Activated CD8-positive, alpha-beta memory T cell treated with anti-CD3 and anti-CD28 coated beads, Interleukin-2, amount 50 U/mL, for 4 hours (primary cell): ENCODE data around the gene OR52K1.
"Not testable (repeated sequence)": the region's sequence is repeated elsewhere in the genome, so short reads cannot be mapped to it uniquely, and the experiment has no call there.

Experiments
- DNase-seq: peaks from one replicate; pipeline ENCODE4 v3.0.0-alpha.2; 2020

The OR52K1 gene

GRCh38 chr11:4482445-4482844 lies at the start of gene OR52K1:
TSS of gene OR52K1 (plus strand) at chr11:4482646. CDS start at chr11:4488901, 6,255 bp downstream.
- no peak for DNase-seq

DNA sequence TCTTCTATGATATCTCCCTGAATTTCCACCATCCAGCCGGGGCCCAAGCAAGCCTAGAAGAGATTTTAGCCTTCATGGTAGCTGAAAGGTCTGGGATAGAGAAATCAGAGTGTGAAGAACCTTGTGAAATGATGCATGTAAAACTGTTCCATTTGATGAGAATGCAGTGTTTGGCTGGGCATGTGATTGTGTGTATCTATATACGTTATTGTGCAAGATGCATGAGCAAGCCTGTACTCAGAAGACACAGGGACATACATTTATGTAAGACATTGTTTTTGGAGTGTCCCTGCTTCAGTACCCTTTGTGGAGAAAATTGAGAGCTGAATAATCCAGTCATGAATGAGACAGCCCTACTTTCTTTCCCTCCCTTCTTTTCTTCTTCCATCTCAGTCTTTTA lies 48.6 kb upstream of the OR52K1 start:
- DNase-seq = no peak

DNA sequence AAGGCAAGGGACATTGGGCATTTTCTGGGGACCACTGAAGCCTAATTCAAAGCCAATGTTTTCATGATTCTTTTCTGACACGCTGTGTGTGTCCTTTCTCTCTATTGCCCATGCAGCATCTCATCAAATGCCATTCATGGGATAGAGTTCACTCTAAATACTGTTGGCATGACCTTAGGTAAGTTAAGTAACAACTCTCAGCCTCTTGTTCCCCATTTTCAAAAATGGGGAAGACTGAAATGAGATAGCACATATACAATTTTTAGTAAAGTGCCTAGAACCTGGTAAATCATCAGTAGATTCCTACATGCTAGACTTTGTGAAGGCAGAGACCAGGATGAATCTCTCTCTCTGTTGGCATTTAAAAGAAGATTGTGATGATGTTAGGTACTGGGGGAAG lies 46.0 kb upstream of the OR52K1 start:
- DNase-seq = no peak

DNA sequence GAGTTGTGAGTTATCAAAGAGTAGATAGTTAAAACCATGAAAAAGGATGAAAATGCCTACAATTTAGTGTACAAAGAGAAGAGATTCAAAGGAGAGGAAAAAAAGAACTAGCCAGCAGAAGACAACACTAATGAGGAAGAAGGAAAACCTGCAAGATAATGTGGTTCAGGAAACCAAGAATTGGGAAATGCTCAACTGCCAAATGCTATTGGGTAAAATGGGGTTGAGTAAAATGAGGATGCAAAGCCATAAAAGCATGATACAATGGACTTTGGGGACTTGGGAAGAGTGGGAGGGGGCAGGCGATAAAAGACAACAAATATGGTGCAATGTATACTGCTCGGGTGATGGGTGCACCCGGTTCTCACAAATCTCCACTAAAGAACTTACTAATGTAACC lies 40.9 kb upstream of the OR52K1 start:
- DNase-seq = no peak

DNA sequence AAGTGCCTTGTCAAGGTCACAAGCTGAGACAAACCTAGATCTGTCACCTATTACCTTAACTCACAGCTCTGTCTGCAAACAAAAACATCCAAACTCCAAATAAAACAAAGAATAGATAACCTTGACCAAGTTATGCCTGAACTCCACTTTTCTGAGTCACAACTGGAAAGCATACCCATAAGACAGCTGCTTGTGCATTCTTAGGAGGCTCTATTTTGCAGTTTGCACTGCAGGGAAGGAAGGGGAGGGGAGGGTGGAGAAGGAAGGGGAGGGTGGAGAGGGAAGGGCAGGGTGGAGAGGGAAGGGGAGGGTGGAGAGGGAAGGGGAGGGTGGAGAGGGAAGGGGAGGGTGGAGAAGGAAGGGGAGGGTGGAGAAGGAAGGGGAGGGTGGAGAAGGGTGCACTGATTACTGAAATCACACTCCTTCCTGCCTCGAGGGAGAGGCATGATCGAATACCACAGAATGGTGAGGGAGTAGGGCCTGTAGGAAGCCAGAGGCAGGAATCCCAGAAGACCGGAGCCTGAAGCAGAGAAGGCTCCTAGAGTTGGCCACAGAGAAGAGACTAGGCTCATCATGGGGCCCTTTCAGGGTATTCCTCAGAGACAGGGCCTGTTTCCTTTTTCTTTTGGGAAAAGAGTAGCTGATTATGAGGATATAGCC lies 39.1 kb upstream of the OR52K1 start:
- no peak for DNase-seq

- no peak for DNase-seq
Observed at GRCh38 chr11:4448995-4449394, 33.5 kb upstream of the OR52K1 start, which contains the start of gene OR52K2. TSS of gene OR52K2 (plus strand) at chr11:4449295. CDS start at chr11:4449340, 45 bp downstream.

DNA sequence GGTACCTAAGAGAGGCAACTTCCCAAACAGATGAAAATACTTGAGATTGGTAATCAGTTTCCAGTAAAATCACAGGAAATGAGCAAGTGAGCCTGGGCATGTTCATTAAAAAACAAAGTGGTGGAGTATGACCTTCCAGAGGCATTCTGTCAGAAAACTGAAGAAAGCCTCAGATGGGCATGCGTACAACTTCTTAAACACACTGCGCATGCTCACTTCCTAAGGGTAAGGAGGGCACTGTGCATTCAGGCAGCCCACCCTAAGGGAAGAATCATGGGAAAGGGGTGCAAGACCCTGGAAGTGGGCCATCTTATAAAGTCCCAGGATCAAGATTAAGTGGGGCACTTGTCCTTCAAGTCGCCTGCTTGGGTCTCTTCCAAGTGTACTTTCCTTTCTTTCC lies 29.3 kb upstream of the OR52K1 start:
- DNase-seq = no peak

GRCh38 chr11:4454021-4454420 lies 28.4 kb upstream of the OR52K1 start:
- no peak for DNase-seq

- no peak for DNase-seq
Observed at GRCh38 chr11:4455419-4455818, 27.0 kb upstream of the OR52K1 start.

- no peak for DNase-seq
Observed at GRCh38 chr11:4459500-4459899, 22.9 kb upstream of the OR52K1 start.

DNA sequence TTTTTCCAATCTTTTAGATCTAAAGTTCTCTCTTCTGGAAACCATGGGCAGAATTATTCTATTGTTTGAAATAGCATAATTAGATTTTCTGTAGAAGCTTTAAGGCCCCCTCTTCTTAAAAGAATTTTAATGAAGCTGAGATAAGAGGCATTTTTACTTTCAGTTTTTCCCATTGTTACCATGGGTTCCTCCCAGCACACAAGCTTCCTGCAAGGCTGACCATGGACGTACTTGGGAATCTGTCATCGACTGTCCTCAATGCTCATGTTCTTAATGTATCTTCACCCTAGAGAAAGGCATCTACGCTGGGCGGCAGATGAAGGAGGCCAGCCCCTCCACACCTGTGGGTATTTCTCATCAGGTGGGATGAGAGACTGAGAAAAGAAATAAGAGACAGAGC lies 22.3 kb upstream of the OR52K1 start:
- no peak for DNase-seq

- no peak for DNase-seq
Observed at GRCh38 chr11:4464216-4465159, 18.0 kb upstream of the OR52K1 start.

DNA sequence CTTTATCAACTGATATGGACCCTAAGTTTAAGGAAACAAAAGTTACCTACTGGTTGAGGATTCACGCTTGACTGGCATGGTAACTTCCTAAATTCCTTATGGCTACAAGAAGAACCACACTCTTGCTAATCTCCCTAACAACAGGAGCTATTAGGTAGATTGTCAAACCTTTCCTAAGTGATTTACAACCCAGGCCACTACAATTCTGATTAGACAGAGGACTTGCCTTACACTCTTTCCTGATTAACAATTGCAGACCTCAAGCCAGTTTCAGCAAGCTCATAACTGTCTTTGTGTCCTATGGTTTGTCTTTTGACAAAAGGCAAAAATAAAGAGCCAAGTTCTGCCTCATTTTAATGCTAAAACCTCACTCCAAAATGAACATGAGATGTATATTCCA lies 17.0 kb upstream of the OR52K1 start:
- DNase-seq = no peak

- DNase-seq = no peak
Observed at GRCh38 chr11:4466131-4466870, 16.1 kb upstream of the OR52K1 start.

DNA sequence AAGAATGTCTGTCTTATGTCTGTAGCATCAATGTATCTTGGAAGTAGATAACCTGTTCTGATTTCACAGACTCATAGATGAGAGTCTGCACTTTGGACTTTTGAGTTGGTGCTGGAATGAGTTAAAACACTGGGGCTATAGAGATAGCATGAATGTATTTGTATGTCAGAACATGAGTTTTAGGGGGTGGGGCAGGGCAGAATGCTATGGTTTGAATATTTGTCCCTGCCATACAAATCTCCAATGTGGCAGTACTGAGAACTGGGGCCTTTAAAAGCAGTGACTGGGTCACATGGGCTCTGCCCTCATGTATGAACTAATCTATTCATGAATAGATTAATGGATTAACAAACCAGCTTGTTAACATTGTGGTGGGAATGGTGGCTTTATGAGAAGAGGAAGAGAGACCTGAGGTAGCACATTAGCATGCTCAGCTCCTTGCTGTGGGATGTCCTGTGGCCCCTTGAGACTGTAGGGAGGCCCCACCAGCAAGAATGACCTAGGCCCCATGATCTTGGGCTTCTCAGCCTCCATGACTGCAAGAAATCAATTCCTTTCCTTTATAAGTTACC lies 15.5 kb upstream of the OR52K1 start:
- DNase-seq = no peak

- no peak for DNase-seq
Observed at GRCh38 chr11:4467811-4468606, 14.4 kb upstream of the OR52K1 start.

- DNase-seq = no peak
Observed at GRCh38 chr11:4479644-4480043, 2.8 kb upstream of the OR52K1 start.

DNA sequence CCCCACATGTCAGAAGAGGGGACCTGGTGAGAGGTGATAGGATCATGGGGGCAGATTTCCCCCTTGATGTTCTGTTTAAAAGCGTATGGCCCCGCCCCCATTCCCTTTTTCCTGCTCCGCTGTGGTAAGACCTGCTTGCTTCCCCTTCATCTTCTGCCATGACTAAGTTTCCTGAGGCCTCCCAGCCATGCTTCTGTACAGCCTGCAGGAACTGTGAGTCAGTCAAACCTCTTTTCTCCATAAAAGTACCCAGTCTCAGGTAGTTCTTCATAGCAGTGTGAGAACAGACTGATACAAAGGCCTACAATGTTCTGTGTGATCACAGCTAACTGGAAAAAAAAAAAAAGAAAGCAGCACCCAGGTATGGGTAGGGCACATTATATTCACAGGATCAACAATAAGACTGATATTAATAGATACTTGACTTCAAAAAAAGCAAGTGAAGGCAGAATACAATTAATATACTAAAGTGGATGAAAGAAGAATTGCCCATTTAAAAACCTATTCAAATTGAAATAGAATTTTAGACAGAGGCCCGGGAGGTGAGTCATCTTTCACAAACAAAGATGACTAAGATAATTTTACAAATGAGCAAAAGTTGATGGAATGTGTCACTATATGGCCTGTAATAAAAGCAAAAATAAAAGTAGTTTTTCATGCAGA lies 1.7 kb upstream of the OR52K1 start:
- DNase-seq = no peak

DNA sequence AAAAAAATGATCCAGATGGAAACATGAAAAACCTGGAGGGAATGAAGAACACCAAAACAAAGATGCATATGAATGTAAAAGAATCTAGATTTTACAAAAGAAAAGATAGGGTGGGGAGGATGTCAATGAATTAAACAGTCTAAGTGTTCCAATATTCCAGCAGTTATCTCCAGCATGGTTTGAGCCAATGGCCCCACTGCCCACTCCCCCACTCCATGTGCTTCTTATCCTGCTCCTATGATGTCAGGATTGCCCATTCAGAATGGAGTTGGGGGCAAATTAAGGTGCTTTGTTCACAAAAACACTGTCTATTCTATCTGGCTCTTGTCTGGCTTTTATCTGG lies 1.2 kb upstream of the OR52K1 start:
- DNase-seq = no peak

GRCh38 chr11:4484310-4484709 lies 1.9 kb downstream of the OR52K1 start:
- no peak for DNase-seq

- not testable (repeated sequence) for DNase-seq
Observed at GRCh38 chr11:4491405-4491804, 9.0 kb downstream of the OR52K1 start.
